IPS-20b (cell line): ENCODE data around the gene CARS1.

Experiments
- H3K27ac ChIP-seq: one replicate; pipeline ENCODE4 v1.5.1; 2013; ENCODE audit warnings: low read length
- H3K27me3 ChIP-seq: 2 replicates; pipeline ENCODE4 v1.6.1; 2013; ENCODE audit warnings: mild to moderate bottlenecking, low read length, inconsistent platforms; ENCODE audit not compliant: insufficient read depth
- H3K36me3 ChIP-seq: 2 replicates; pipeline ENCODE4 v1.6.1; 2013; ENCODE audit warnings: low read depth, mild to moderate bottlenecking, inconsistent platforms, low read length, moderate library complexity; ENCODE audit not compliant: insufficient read depth
- H3K4me1 ChIP-seq: 2 replicates; pipeline ENCODE4 v1.6.1; 2013; ENCODE audit warnings: mild to moderate bottlenecking, control low read depth, inconsistent platforms, low read length, moderate library complexity; ENCODE audit not compliant: insufficient read depth
- H3K4me3 ChIP-seq: 2 replicates; pipeline ENCODE4 v1.5.1; 2013; ENCODE audit warnings: mild to moderate bottlenecking, low read length, inconsistent platforms
- H3K9ac ChIP-seq: 2 replicates; pipeline ENCODE4 v1.6.1; 2013; ENCODE audit warnings: low read depth, mild to moderate bottlenecking, inconsistent platforms, low read length, moderate library complexity
- H3K9me3 ChIP-seq: 2 replicates; pipeline ENCODE4 v1.6.1; 2013; ENCODE audit warnings: mild to moderate bottlenecking, low read depth, low read length, inconsistent platforms; ENCODE audit not compliant: insufficient read depth

Gene CARS1

GRCh38 chr11:3021125-3021524 is 36.1 kb downstream of the CARS1 start:
- no peak overlapping the region for H3K27ac ChIP-seq
- H3K9ac ChIP-seq, result no peak overlapping the region
- no peaks in the 10 kb centered on the region for H3K27me3 ChIP-seq
- no peak overlapping the region for H3K4me3 ChIP-seq
- peaks cover 64% of the 10 kb centered on the region for H3K36me3 ChIP-seq
- no peaks in the 10 kb centered on the region for H3K4me1 ChIP-seq
- H3K9me3 ChIP-seq, result no peaks in the 10 kb centered on the region

DNA sequence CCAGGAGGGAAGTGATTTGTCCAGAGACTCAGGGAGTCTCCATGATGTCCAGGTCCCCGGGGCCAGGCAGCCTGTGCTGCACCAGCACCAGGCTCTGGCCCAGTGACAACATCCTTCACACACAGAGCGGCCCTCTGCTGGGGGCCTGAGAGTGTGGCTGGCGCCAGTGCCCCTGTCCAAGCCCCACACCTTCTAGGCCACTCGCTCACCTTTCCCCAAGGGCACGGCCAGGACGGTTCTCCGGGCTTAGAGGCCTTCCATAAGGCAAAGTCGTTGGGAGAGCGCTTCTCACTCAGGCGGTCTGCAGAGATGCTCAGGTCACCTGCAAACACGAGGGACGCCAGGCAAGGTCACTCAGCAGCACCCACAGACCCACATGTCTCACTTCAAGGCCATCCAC is 37.2 kb downstream of the CARS1 start:
- no peak overlapping the region for H3K4me3 ChIP-seq
- no peaks in the 10 kb centered on the region for H3K9me3 ChIP-seq
- H3K27me3 ChIP-seq, result no peaks in the 10 kb centered on the region
- H3K4me1 ChIP-seq, result no peaks in the 10 kb centered on the region
- H3K9ac ChIP-seq, result no peak overlapping the region
- peaks cover 66% of the 10 kb centered on the region for H3K36me3 ChIP-seq
- H3K27ac ChIP-seq, result no peak overlapping the region

DNA sequence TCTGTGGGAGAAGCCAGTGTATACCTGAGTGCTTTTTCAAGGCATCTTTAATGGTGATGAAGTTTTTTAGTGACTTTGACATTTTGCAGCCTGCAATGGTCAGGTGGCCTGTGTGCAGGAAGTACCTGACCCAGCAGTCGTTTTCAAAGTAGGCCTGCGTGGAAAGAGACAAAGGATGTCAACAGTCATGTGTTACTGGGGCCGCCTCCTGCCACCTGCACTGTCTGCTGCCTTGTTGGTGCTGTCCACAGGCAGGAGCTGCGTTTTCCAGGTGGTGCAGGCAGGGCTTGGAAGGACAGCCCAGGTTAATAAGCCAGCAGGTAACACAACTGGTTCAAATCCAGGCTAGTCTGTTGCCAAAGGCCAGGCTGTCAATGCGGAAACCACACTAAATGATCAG is 38.6 kb downstream of the CARS1 start:
- Histone ChIP-seq H3K4me1 (no peaks in the 10 kb centered on the region), H3K4me3 (no peak overlapping the region), H3K27ac (no peak overlapping the region), H3K36me3 (peaks cover 74% of the 10 kb centered on the region), H3K27me3 (no peaks in the 10 kb centered on the region), H3K9me3 (no peaks in the 10 kb centered on the region), H3K9ac (no peak overlapping the region)

DNA sequence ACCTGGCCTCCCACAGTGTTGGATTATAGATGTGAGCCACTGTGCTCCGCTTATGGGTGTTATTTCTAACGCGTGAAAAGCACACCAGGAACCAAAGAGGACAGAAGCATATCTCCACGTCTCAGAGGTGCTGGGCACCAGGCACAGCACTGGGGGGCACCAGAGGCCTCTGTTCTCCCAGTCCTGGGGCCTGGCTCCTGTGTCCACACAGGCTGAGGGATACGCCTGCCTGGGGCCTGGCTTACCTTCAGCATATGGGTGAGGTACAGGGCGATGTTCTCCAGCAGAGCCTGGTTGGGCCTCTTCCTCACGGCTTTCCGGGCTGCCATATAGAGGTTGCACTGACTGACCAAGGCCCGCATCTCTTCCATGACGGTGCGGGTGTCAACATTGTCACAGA is 40.4 kb downstream of the CARS1 start:
- H3K27ac ChIP-seq, result no peak overlapping the region
- peaks cover 88% of the 10 kb centered on the region for H3K36me3 ChIP-seq
- no peaks in the 10 kb centered on the region for H3K4me1 ChIP-seq
- H3K27me3 ChIP-seq, result no peaks in the 10 kb centered on the region
- no peaks in the 10 kb centered on the region for H3K9me3 ChIP-seq
- no peak overlapping the region for H3K9ac ChIP-seq
- H3K4me3 ChIP-seq, result no peak overlapping the region

DNA sequence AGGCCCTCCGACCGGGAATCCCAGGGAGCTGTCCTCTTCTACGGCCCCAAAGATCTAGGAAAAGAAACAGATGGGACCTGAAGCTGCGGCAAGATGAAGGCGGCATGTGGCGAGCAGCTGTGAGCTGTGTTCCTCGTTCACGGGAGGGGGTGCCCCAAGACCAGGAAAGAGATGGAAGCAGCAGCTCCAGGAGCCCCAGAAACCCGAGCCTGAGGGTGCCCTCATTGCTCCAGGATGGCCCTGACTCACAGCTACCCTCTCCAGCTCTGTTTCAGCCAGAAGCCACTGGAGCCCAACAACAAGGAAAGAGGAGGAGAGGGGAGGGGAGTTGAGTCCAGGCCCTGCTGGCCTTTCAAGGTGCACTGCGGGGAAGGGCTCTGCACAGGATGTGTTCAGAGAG is 41.4 kb downstream of the CARS1 start:
- Histone ChIP-seq H3K9me3 (no peaks in the 10 kb centered on the region), H3K4me1 (no peaks in the 10 kb centered on the region), H3K27me3 (no peaks in the 10 kb centered on the region), H3K9ac (no peak overlapping the region), H3K36me3 (peaks cover 92% of the 10 kb centered on the region), H3K27ac (no peak overlapping the region), H3K4me3 (no peak overlapping the region)

- H3K27ac ChIP-seq, result no peak overlapping the region
- H3K9me3 ChIP-seq, result no peaks in the 10 kb centered on the region
- H3K4me3 ChIP-seq, result no peak overlapping the region
- H3K36me3 ChIP-seq, result peaks cover 92% of the 10 kb centered on the region
- no peak overlapping the region for H3K9ac ChIP-seq
- no peaks in the 10 kb centered on the region for H3K4me1 ChIP-seq
- H3K27me3 ChIP-seq, result no peaks in the 10 kb centered on the region
Observed at GRCh38 chr11:3014943-3015342, 42.3 kb downstream of the CARS1 start.

- Histone ChIP-seq H3K27ac (no peak overlapping the region), H3K4me1 (no peaks in the 10 kb centered on the region), H3K9ac (no peak overlapping the region), H3K4me3 (no peak overlapping the region), H3K27me3 (no peaks in the 10 kb centered on the region), H3K9me3 (no peaks in the 10 kb centered on the region), H3K36me3 (peaks cover 92% of the 10 kb centered on the region)
Observed at GRCh38 chr11:3014057-3014938, 42.9 kb downstream of the CARS1 start.

DNA sequence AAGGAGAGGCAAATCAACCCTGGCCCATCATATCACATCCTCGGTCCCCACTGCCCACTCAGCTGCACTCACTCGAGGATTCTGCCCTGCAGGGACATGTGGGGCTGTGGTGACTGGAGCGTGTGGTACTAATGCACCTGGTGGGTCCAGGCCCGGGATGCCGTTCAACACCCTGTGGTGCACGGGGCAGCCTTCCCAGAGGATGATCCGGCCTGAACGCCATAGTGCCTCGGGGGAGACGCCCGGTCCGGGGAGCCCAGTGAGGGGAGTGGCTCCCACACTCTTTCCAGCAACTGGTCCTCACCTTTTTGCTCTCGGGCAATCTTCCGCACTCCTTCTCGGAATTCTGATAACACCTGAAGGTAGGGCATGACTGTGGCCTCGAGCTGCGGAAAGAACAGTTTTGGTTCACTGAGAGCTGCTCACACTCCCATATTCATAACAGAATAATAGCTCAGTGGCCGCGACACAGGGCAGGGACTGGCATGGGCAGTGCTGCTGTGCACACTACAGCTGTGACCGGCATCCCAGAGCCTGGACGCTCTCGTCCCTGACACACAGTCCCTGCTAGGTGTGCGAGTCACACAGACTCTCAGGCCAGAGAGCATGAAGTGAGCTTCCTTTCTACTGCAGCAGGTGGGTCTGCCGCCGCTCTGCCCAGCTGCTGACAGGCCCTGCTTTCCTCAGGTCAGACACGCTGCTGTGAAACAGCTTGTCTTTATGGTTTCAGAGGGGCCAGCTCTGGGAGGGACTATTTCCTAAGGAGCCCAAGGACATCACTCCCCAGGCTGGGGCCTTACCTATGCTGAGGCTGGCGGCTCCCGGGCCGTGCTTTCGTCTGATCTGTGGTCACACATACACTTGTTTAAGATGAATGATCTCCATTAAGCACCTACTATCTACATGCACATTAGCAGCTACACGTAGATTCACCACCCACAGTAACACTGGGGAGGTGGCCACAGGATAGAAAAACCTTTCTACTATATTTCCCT is 45.0 kb downstream of the CARS1 start:
- H3K36me3 ChIP-seq, result peaks cover 88% of the 10 kb centered on the region

DNA sequence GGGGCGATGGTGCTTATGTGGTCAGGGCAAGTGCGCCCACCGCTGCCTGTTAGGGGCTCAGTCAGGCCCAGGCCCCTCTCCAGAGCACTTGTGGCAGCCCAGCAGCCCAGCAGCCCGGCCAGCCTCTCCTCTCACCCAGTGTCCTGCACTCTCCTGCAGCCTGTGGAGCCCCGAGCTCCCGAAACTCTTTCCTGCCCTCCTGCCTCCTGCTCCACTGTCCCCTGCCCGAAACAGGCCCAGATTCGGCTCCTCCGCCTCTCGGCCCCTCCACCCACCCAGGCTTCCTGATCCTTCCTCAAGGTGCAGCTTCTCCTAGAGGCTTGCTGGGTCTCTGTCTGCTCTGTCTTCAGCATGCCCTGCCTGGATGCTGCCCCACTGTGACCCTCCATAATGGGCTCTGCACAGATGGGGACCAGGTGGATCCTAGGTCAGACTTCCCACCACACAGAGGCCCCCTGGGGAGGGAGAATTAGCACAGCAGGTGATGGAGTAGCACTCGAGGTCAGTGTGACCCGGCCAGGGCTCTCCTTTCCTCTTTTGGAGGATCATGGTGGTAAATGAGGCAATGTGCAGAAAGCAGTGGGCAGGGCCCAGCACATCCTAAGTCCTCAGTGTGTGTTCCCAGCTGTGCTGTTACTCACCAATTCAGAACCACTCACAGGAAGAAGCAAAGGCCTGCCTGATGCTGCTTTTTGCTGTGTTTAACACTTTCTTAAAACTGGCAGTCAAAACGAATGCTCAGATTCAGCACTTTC is 46.5 kb downstream of the CARS1 start:
- Histone ChIP-seq H3K9ac (no peak overlapping the region), H3K27me3 (no peaks in the 10 kb centered on the region), H3K4me1 (no peaks in the 10 kb centered on the region), H3K4me3 (no peak overlapping the region), H3K9me3 (no peaks in the 10 kb centered on the region), H3K27ac (no peak overlapping the region), H3K36me3 (peaks cover 88% of the 10 kb centered on the region)

More for the DNA sequence above, 45.0 kb downstream of the CARS1 start:
- Histone ChIP-seq H3K27ac (no peak overlapping the region), H3K9ac (no peak overlapping the region), H3K4me1 (no peaks in the 10 kb centered on the region), H3K4me3 (no peak overlapping the region), H3K27me3 (no peaks in the 10 kb centered on the region), H3K9me3 (no peaks in the 10 kb centered on the region)

DNA sequence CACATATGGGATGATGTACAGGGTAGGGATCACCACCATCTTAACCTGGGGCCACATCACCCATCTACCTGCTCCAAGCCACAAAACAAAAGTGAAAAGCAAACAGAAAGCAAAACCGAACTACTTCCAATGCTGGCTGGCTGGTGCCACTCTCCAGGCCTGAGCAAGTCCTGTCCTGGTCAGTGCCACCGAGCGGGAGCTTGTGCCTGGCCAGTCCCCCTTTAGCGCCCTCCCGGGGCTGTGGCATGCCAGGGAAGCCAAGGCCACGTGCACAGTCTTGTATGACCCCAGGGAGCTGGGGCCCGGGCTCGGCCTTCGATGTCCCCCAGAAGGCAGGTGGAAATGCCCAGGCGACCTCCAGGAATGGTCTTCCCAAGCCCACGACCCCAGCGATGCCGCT is 47.2 kb downstream of the CARS1 start:
- H3K9me3 ChIP-seq, result no peaks in the 10 kb centered on the region
- peaks cover 88% of the 10 kb centered on the region for H3K36me3 ChIP-seq
- H3K27me3 ChIP-seq, result no peaks in the 10 kb centered on the region
- no peaks in the 10 kb centered on the region for H3K4me1 ChIP-seq
- no peak overlapping the region for H3K9ac ChIP-seq
- no peak overlapping the region for H3K27ac ChIP-seq
- no peak overlapping the region for H3K4me3 ChIP-seq

DNA sequence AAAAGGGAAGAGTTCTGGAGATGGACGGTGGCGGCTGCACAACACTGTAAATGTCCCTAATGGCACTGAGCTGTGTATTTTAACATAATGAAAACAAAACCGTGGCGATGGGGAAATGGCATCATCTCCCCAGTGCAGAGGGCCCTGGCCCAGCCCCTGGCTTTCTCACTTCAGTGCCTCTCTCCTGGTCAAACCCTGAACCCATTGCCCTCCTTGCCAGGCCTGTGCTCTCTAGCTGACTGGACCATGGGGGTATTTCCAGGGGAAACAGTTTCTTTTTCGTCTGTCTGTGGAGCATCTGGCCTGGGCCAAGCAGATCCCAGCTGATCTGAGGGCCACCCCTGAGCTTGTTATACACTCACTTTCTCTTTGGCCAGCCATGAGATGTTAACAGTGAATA is 47.7 kb downstream of the CARS1 start:
- H3K27me3 ChIP-seq, result no peaks in the 10 kb centered on the region
- H3K27ac ChIP-seq, result no peak overlapping the region
- no peaks in the 10 kb centered on the region for H3K9me3 ChIP-seq
- no peak overlapping the region for H3K9ac ChIP-seq
- H3K4me3 ChIP-seq, result no peak overlapping the region
- H3K36me3 ChIP-seq, result peaks cover 88% of the 10 kb centered on the region
- no peaks in the 10 kb centered on the region for H3K4me1 ChIP-seq
